H9 (cell line): ENCODE data around the gene MPST. TPM values are rescaled to one million over a fixed set of nuclear protein-coding genes. Genes with fewer than 3 reads are reported as not detected.
"Not testable (repeated sequence)": the region's sequence is repeated elsewhere in the genome, so short reads cannot be mapped to it uniquely, and the experiment has no call there.

Experiments used
- DNase-seq: peaks from one replicate; pipeline ENCODE4 v3.0.0-alpha.2; 2017
- H2AFZ ChIP-seq: one replicate; pipeline ENCODE4 v1.6.1; 2013; ENCODE audit warnings: mild to moderate bottlenecking, low read length, control low read depth, moderate library complexity
- H2AK5ac ChIP-seq: 2 replicates; pipeline ENCODE4 v1.6.1; 2013; ENCODE audit warnings: low read length, control low read depth, mixed read lengths; ENCODE audit not compliant: insufficient read length
- H2BK120ac ChIP-seq: one replicate; pipeline ENCODE4 v1.6.1; 2013; ENCODE audit warnings: low read depth, mild to moderate bottlenecking, low read length, control low read depth, inconsistent platforms; ENCODE audit not compliant: poor library complexity, severe bottlenecking
- H2BK12ac ChIP-seq: 2 replicates; pipeline ENCODE4 v1.6.1; 2013; ENCODE audit warnings: low read length, control low read depth, mixed read lengths, low read depth; ENCODE audit not compliant: insufficient read length
- H2BK15ac ChIP-seq: 2 replicates; pipeline ENCODE4 v1.6.1; 2013; ENCODE audit warnings: low read depth, low read length, control low read depth
- H2BK20ac ChIP-seq: one replicate; pipeline ENCODE4 v1.6.1; 2013; ENCODE audit warnings: low read depth, mild to moderate bottlenecking, low read length, control low read depth, inconsistent platforms; ENCODE audit not compliant: poor library complexity, severe bottlenecking
- H2BK5ac ChIP-seq: 2 replicates; pipeline ENCODE4 v1.6.1; 2013; ENCODE audit warnings: low read length, control low read depth, mixed read lengths; ENCODE audit not compliant: insufficient read length
- H3K14ac ChIP-seq: 2 replicates; pipeline ENCODE4 v1.6.1; 2013; ENCODE audit warnings: low read length, control low read depth; ENCODE audit not compliant: insufficient read depth
- H3K18ac ChIP-seq: 2 replicates; pipeline ENCODE4 v1.6.1; 2013; ENCODE audit warnings: low read depth, mild to moderate bottlenecking, mixed read lengths, low read length, control low read depth; ENCODE audit not compliant: insufficient read length
- H3K23ac ChIP-seq: 2 replicates; pipeline ENCODE4 v1.6.1; 2013; ENCODE audit warnings: low read length, control low read depth, mixed read lengths, low read depth; ENCODE audit not compliant: insufficient read length
- H3K23me2 ChIP-seq: 2 replicates; pipeline ENCODE4 v1.6.1; 2013; ENCODE audit warnings: low read depth, mild to moderate bottlenecking, mixed read lengths, low read length, control low read depth; ENCODE audit not compliant: insufficient read length, poor library complexity, severe bottlenecking
- H3K27ac ChIP-seq: 2 replicates; pipeline ENCODE4 v1.5.1; 2013; ENCODE audit warnings: low read length, control low read depth, mixed read lengths, low read depth; ENCODE audit not compliant: insufficient read length
- H3K27me3 ChIP-seq: 2 replicates; pipeline ENCODE4 v1.6.1; 2013; ENCODE audit warnings: low read length, control low read depth, inconsistent platforms; ENCODE audit not compliant: insufficient read depth
- H3K4ac ChIP-seq: 2 replicates; pipeline ENCODE4 v1.6.1; 2013; ENCODE audit warnings: low read depth, mild to moderate bottlenecking, control low read depth, inconsistent platforms, low read length, moderate library complexity
- H3K4me1 ChIP-seq: 2 replicates; pipeline ENCODE4 v1.6.1; 2013; ENCODE audit warnings: low read length, control low read depth, inconsistent platforms; ENCODE audit not compliant: insufficient read depth
- H3K4me2 ChIP-seq: 2 replicates; pipeline ENCODE4 v1.6.1; 2013; ENCODE audit warnings: low read length, control low read depth, mixed read lengths; ENCODE audit not compliant: insufficient read length, insufficient read depth
- H3K56ac ChIP-seq: 2 replicates; pipeline ENCODE4 v1.6.1; 2013; ENCODE audit warnings: low read depth, mild to moderate bottlenecking, mixed read lengths, low read length, control low read depth; ENCODE audit not compliant: insufficient read length
- H3K79me1 ChIP-seq: 2 replicates; pipeline ENCODE4 v1.6.1; 2013; ENCODE audit warnings: low read depth, mild to moderate bottlenecking, moderate library complexity, low read length, control low read depth, inconsistent platforms; ENCODE audit not compliant: insufficient read depth, poor library complexity, severe bottlenecking
- H3K79me2 ChIP-seq: 2 replicates; pipeline ENCODE4 v1.6.1; 2013; ENCODE audit warnings: low read length, control low read depth, inconsistent platforms; ENCODE audit not compliant: insufficient read depth
- H3K9ac ChIP-seq: 2 replicates; pipeline ENCODE4 v1.6.1; 2013; ENCODE audit warnings: low read length, control low read depth, mixed read lengths; ENCODE audit not compliant: insufficient read length; ENCODE audit errors: extremely low read depth
- H3K9me3 ChIP-seq: one replicate; pipeline ENCODE4 v1.6.1; 2013; ENCODE audit warnings: low read depth, low read length, inconsistent platforms; ENCODE audit not compliant: control insufficient read depth
- H3T11ph ChIP-seq: one replicate; pipeline ENCODE4 v1.6.1; 2013; ENCODE audit warnings: mild to moderate bottlenecking, low read length, control low read depth, inconsistent platforms
- H4K20me1 ChIP-seq: one replicate; pipeline ENCODE4 v1.6.1; 2013; ENCODE audit not compliant: control insufficient read depth, insufficient read length, insufficient read depth
- H4K5ac ChIP-seq: 2 replicates; pipeline ENCODE4 v1.6.1; 2013; ENCODE audit warnings: low read depth, mild to moderate bottlenecking, mixed read lengths, low read length, control low read depth; ENCODE audit not compliant: insufficient read length
- H4K8ac ChIP-seq: replicated peaks from 2 replicates; pipeline ENCODE4 v1.6.1; 2013; ENCODE audit warnings: low read length, control low read depth, mixed read lengths, low read depth; ENCODE audit not compliant: insufficient read length
- H4K91ac ChIP-seq: 2 replicates; pipeline ENCODE4 v1.6.1; 2013; ENCODE audit warnings: low read depth, mild to moderate bottlenecking, moderate library complexity, mixed read lengths, low read length, control low read depth; ENCODE audit not compliant: insufficient read length
- H3K27ac Mint-ChIP-seq, 3 experiments: 2 replicates in 2 of 3; 3 replicates in 1 of 3; pipeline ENCODE4 v1.8.0; 2020 to 2021; ENCODE audit warnings: mixed read lengths in 3 of 3, mild to moderate bottlenecking in 1 of 3, moderate library complexity in 1 of 3
- H3K27me3 Mint-ChIP-seq: 2 replicates; pipeline ENCODE4 v1.8.0; 2021; ENCODE audit warnings: low read depth, mild to moderate bottlenecking, moderate library complexity, mixed read lengths
- H3K36me3 Mint-ChIP-seq, 3 experiments: 2 replicates in 2 of 3; 3 replicates in 1 of 3; pipeline ENCODE4 v1.8.0; 2020 to 2021; ENCODE audit warnings: low read depth in 3 of 3, mixed read lengths in 3 of 3; ENCODE audit not compliant: insufficient read depth in 1 of 3
- H3K4me1 Mint-ChIP-seq, 2 experiments: 2 replicates each; pipeline ENCODE4 v1.8.0; 2020; ENCODE audit warnings: mixed read lengths in 2 of 2
- H3K4me3 Mint-ChIP-seq, 2 experiments: 2 replicates in 1 of 2; 3 replicates in 1 of 2; pipeline ENCODE4 v1.8.0; 2020 to 2021; ENCODE audit warnings: mild to moderate bottlenecking in 2 of 2, mixed read lengths in 2 of 2, moderate library complexity in 1 of 2
- H3K9me3 Mint-ChIP-seq, 2 experiments: 2 replicates in 1 of 2; 3 replicates in 1 of 2; pipeline ENCODE4 v1.8.0; 2020; ENCODE audit warnings: mild to moderate bottlenecking in 2 of 2, mixed read lengths in 2 of 2, moderate library complexity in 1 of 2
- WGBS: extraction: QIAGEN DNeasy Blood & Tissue Kit; methylation state at CpG from one replicate; pipeline ENCODE4 v1.1.7; 2013; ENCODE audit warnings: missing lambda C conversion rate, low lambda C conversion rate, mixed read lengths; ENCODE audit not compliant: insufficient read length; ENCODE audit errors: extremely low coverage; 5-methylcytosine and 5-hydroxymethylcytosine counted together
- total RNA-seq: library from RNA; stranded (reverse); gene quantifications from 2 replicates; pipeline ENCODE4 v1.2.1, GENCODE V29; 2021
- TF ChIP-seq, protein P1 (sequence below): fragments of 200-600 bp; sonication (generic); conservative IDR thresholded peaks from 3 replicates; pipeline ENCODE4 v1.8.0; 2021; ENCODE audit warnings: antibody characterized with exemption, mild to moderate bottlenecking

Gene MPST
- total RNA-seq, 1 experiment from 2014 or later = 70.5 TPM

DNA sequence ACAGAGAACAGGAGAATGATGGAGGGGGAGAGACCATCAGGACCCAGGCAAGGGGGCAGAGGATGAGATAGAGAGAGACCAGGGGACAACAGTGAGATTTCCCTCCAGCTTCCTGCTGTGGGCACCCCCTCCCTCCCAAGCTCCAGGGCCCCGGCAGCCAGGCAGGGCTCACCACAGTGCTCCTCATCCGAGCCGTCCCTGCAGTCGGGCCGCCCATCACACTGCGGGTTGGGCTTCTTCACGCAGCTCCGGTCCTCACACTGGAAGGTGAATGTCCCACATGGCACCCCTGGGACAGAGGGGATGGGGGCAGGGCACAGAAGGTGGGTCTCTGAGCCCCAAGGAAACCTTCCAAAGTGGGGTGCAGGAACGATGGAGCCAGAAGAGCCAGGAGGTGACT, 51.2 kb downstream of the MPST start:
- peaks cover 0 to 2% (median 0%) of the 10 kb centered on the region in 3 experiments; a peak in 1 of 7 replicates for H3K36me3 Mint-ChIP-seq
- Histone ChIP-seq H2BK15ac (no peak overlapping the region), H4K91ac (no peak overlapping the region), H3K9me3 (no peaks in the 10 kb centered on the region), H4K8ac (no peak overlapping the region), H3K18ac (no peak overlapping the region), H3K79me1 (no peaks in the 10 kb centered on the region), H3K79me2 (no peaks in the 10 kb centered on the region), H3K27ac (no peak overlapping the region), H3K27me3 (peaks cover 16% of the 10 kb centered on the region), H2AK5ac (no peak overlapping the region), H2BK120ac (no peak overlapping the region), H2BK20ac (no peak overlapping the region), H3T11ph (no peak overlapping the region), H2BK5ac (no peak overlapping the region), H4K5ac (no peak overlapping the region), H3K4me1 (no peaks in the 10 kb centered on the region), H3K14ac (no peak overlapping the region), H3K23me2 (peaks cover 3% of the 10 kb centered on the region), H3K4ac (no peak overlapping the region), H3K4me2 (no peak overlapping the region), H2AFZ (no peak overlapping the region), H3K56ac (no peak overlapping the region), H3K23ac (no peak overlapping the region), H4K20me1 (peaks cover 2% of the 10 kb centered on the region), H3K9ac (no peak overlapping the region), H2BK12ac (no peak overlapping the region)
- H3K27me3 Mint-ChIP-seq = peaks cover 31% of the 10 kb centered on the region
- H3K4me3 Mint-ChIP-seq = no peak overlapping the region
- no peaks in the 10 kb centered on the region for H3K4me1 Mint-ChIP-seq
- DNase-seq = no peak
- H3K9me3 Mint-ChIP-seq = no peaks in the 10 kb centered on the region
- TF ChIP-seq, protein P1, sequence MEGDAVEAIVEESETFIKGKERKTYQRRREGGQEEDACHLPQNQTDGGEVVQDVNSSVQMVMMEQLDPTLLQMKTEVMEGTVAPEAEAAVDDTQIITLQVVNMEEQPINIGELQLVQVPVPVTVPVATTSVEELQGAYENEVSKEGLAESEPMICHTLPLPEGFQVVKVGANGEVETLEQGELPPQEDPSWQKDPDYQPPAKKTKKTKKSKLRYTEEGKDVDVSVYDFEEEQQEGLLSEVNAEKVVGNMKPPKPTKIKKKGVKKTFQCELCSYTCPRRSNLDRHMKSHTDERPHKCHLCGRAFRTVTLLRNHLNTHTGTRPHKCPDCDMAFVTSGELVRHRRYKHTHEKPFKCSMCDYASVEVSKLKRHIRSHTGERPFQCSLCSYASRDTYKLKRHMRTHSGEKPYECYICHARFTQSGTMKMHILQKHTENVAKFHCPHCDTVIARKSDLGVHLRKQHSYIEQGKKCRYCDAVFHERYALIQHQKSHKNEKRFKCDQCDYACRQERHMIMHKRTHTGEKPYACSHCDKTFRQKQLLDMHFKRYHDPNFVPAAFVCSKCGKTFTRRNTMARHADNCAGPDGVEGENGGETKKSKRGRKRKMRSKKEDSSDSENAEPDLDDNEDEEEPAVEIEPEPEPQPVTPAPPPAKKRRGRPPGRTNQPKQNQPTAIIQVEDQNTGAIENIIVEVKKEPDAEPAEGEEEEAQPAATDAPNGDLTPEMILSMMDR = no peak
- no CpG with 5 or more reads among the region's 9 CpGs for WGBS
- no peak overlapping the region for H3K27ac Mint-ChIP-seq

DNA sequence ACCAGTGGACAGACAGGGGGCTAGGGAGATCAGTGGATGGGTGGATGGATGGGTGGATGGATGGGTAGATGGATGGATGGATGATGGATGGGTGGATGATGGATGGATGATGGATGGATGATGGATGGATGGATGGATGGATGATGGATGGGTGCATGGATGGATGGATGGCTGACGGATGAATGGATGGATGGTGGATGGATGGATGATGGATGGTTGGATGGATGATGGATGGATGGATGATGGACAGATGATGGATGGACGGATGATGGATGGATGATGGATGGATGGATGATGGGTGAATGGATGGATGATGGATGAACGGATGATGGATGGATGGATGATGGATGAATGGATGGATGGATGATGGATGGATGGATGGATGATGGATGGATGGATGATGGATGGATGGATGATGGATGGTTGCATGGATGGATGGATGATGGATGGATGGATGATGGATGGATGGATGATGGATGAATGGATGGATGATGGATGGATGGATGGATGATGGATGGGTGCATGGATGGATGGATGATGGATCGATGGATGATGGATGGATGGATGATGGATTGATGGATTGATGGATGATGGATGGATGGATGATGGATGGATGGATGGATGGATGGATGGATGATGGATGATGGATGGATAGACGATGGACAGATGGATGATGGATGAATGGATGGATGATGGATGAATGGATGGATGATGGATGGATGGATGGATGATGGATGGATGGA, 52.5 kb downstream of the MPST start:
- not testable (repeated sequence) for H2BK120ac ChIP-seq, H2BK5ac ChIP-seq, H4K8ac ChIP-seq, H3K4me1 Mint-ChIP-seq, H3K9me3 Mint-ChIP-seq, DNase-seq, H3K27ac ChIP-seq, H2BK20ac ChIP-seq, H3K79me1 ChIP-seq, H3K4me3 Mint-ChIP-seq, H3K23me2 ChIP-seq, H2AFZ ChIP-seq, H3K4me2 ChIP-seq, H2BK15ac ChIP-seq, H3K4ac ChIP-seq, H3K36me3 Mint-ChIP-seq, H3T11ph ChIP-seq, H4K20me1 ChIP-seq, H3K4me1 ChIP-seq, H4K91ac ChIP-seq, H3K56ac ChIP-seq, H2BK12ac ChIP-seq, H3K14ac ChIP-seq, H3K9ac ChIP-seq, H3K18ac ChIP-seq, H4K5ac ChIP-seq, H3K23ac ChIP-seq, H3K27ac Mint-ChIP-seq, H2AK5ac ChIP-seq, H3K79me2 ChIP-seq, H3K9me3 ChIP-seq
- 100% methylated on average over 4 of the region's 5 CpGs for WGBS
- H3K27me3 ChIP-seq = peaks cover 13% of the 10 kb centered on the region; the same call in 1 of the 2 replicates
- peaks cover 21% of the 10 kb centered on the region for H3K27me3 Mint-ChIP-seq
